ENCODE data around the gene NDUFV3.
"Not testable (repeated sequence)": the region's sequence is repeated elsewhere in the genome, so short reads cannot be mapped to it uniquely, and the experiment has no call there.

NDUFV3 gene

GRCh38 chr21:42861848-42862400 is 31.2 kb upstream of the NDUFV3 start:
- in situ Hi-C loops (cut with MboI; ENCODE audit: low sequenced_read_pairs), result no loop called here
- peaks cover 90% of the 10 kb centered on the region for H3K36me3 ChIP-seq (replicated peaks)
- H3K9me3 ChIP-seq, result no peaks in the 10 kb centered on the region
- no peaks in the 10 kb centered on the region for H3K4me1 ChIP-seq
- H3K4me3 ChIP-seq, result no peak overlapping the region
- DNase-seq (ENCODE audit: low spot score in 2 of 2), result no peak
- H3K27me3 ChIP-seq (ENCODE audit: low read depth), result no peaks in the 10 kb centered on the region

- Histone ChIP-seq H3K4me1 (no peaks in the 10 kb centered on the region), H3K36me3 (replicated peaks) (peaks cover 85% of the 10 kb centered on the region), H3K9me3 (no peaks in the 10 kb centered on the region), H3K4me3 (no peak overlapping the region), H3K27me3 (ENCODE audit: low read depth) (no peaks in the 10 kb centered on the region)
- DNase-seq (ENCODE audit: low spot score in 2 of 2), result no peak
- in situ Hi-C loops (cut with MboI; ENCODE audit: low sequenced_read_pairs), result no loop called here
Measured at GRCh38 chr21:42862774-42863503, 30.2 kb upstream of the NDUFV3 start.

DNA sequence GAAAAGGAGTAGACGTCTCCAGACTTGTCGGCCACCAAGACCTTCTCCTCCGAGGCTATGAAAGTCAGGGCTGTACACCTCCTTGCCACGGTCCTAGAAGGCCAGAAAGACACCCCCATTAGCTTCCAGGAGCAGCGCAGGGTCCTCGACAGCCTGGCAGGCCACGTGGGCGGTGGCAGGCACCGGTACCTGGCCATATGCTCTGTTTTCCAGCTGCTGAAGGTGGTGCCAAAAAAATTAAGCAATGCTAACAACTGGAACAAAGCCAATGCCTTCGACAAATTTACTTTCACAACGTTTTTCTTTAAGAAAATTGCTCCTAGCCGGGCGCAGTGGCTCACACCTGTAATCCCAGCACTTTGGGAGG is 29.6 kb upstream of the NDUFV3 start:
- in situ Hi-C loops (cut with MboI; ENCODE audit: low sequenced_read_pairs), result no loop called here
- H3K4me1 ChIP-seq, result no peaks in the 10 kb centered on the region

DNA sequence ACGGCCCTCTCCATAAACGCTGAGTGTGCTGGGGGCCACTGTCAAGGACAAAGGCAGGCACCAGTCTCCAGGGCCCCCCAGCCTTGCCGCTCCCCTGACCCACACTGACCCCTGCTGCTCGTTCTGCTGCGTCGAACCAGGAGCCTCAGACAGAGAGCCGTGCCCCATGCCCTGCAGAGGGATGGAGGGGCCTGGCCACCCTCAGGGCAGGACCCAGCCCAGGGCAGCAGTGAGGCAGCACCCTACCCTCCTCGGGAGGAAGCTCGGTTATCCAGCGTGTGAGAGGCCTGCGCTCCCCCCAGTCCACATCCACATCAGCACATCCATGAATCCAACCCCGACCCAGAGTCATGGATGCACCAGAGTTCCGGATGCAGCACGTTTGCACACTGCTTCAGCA is 28.8 kb upstream of the NDUFV3 start:
- peaks cover 85% of the 10 kb centered on the region for H3K36me3 ChIP-seq (replicated peaks)
- no peak overlapping the region for H3K4me3 ChIP-seq
- H3K9me3 ChIP-seq, result no peaks in the 10 kb centered on the region
- no peaks in the 10 kb centered on the region for H3K4me1 ChIP-seq
- DNase-seq (ENCODE audit: low spot score in 2 of 2), result no peak
- H3K27me3 ChIP-seq (ENCODE audit: low read depth), result no peaks in the 10 kb centered on the region
- in situ Hi-C loops (cut with MboI; ENCODE audit: low sequenced_read_pairs), result no loop called here

More for the DNA sequence above, 29.6 kb upstream of the NDUFV3 start:
- Histone ChIP-seq H3K36me3 (replicated peaks) (peaks cover 85% of the 10 kb centered on the region), H3K27me3 (ENCODE audit: low read depth) (no peaks in the 10 kb centered on the region), H3K9me3 (no peaks in the 10 kb centered on the region), H3K4me3 (no peak overlapping the region)
- DNase-seq (ENCODE audit: low spot score in 2 of 2), result no peak

GRCh38 chr21:42864815-42865775 is 28.0 kb upstream of the NDUFV3 start:
- Histone ChIP-seq H3K36me3 (replicated peaks) (peaks cover 85% of the 10 kb centered on the region), H3K27me3 (ENCODE audit: low read depth) (no peaks in the 10 kb centered on the region), H3K4me1 (no peaks in the 10 kb centered on the region), H3K4me3 (no peak overlapping the region), H3K9me3 (no peaks in the 10 kb centered on the region)
- in situ Hi-C loops (cut with MboI; ENCODE audit: low sequenced_read_pairs), result no loop called here
- no peak for DNase-seq (ENCODE audit: low spot score in 2 of 2)

GRCh38 chr21:42865776-42866160 is 27.3 kb upstream of the NDUFV3 start:
- H3K27me3 ChIP-seq (ENCODE audit: low read depth), result no peaks in the 10 kb centered on the region
- no peak overlapping the region for H3K4me3 ChIP-seq
- H3K4me1 ChIP-seq, result no peaks in the 10 kb centered on the region
- in situ Hi-C loops (cut with MboI; ENCODE audit: low sequenced_read_pairs), result no loop called here
- H3K9me3 ChIP-seq, result no peaks in the 10 kb centered on the region
- DNase-seq (ENCODE audit: low spot score in 2 of 2), result no peak
- H3K36me3 ChIP-seq (replicated peaks), result peaks cover 85% of the 10 kb centered on the region

DNA sequence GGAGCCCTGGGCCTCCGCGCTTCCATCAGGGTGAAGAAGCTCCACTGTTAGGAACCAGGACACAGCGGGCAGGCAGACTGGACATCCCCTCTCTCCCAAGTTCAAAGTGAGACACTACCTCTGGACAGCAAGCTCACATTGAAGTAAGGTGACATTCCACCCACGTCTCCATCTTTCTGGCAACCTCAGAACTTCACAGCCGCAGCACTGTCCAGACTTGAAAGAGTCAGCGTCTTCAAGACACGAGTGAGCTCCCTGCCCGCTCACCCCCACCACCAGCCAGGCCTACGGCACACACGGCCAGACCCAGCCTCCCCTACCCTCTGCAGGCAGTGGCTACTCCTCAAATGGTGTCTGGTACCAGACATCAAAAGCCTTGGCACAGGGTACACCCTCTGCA is 24.9 kb upstream of the NDUFV3 start:
- no peaks in the 10 kb centered on the region for H3K4me1 ChIP-seq
- no peak for DNase-seq (ENCODE audit: low spot score in 2 of 2)
- peaks cover 86% of the 10 kb centered on the region for H3K36me3 ChIP-seq (replicated peaks)
- H3K27me3 ChIP-seq (ENCODE audit: low read depth), result no peaks in the 10 kb centered on the region
- no peak overlapping the region for H3K4me3 ChIP-seq
- in situ Hi-C loops (cut with MboI; ENCODE audit: low sequenced_read_pairs), result no loop called here
- no peaks in the 10 kb centered on the region for H3K9me3 ChIP-seq

GRCh38 chr21:42873096-42873495 is 20.0 kb upstream of the NDUFV3 start:
- in situ Hi-C loops (cut with MboI; ENCODE audit: low sequenced_read_pairs), result no loop called here
- no peaks in the 10 kb centered on the region for H3K27me3 ChIP-seq (ENCODE audit: low read depth)
- no peak overlapping the region for H3K4me3 ChIP-seq
- H3K36me3 ChIP-seq (replicated peaks), result peaks cover 79% of the 10 kb centered on the region
- H3K9me3 ChIP-seq, result no peaks in the 10 kb centered on the region
- no peaks in the 10 kb centered on the region; the same call in 1 of the 2 replicates for H3K4me1 ChIP-seq
- DNase-seq (ENCODE audit: low spot score in 2 of 2), result no peak

GRCh38 chr21:42875811-42876210 is 17.3 kb upstream of the NDUFV3 start:
- H3K27me3 ChIP-seq (ENCODE audit: low read depth); DNase-seq (ENCODE audit: low spot score in 2 of 2); in situ Hi-C loops (cut with MboI; ENCODE audit: low sequenced_read_pairs); H3K4me1 ChIP-seq; H3K4me3 ChIP-seq; H3K9me3 ChIP-seq: not testable (repeated sequence)
- H3K36me3 ChIP-seq (replicated peaks), result peaks cover 55% of the 10 kb centered on the region

GRCh38 chr21:42878678-42878992 is 14.5 kb upstream of the NDUFV3 start:
- peak overlapping the region; percentile 93 for H3K4me3 ChIP-seq
- in situ Hi-C loops (cut with MboI; ENCODE audit: low sequenced_read_pairs), result no loop called here
- no peaks in the 10 kb centered on the region; the same call in 1 of the 2 replicates for H3K4me1 ChIP-seq
- DNase-seq (ENCODE audit: low spot score in 2 of 2), result no peak
- no peaks in the 10 kb centered on the region for H3K27me3 ChIP-seq (ENCODE audit: low read depth)
- H3K9me3 ChIP-seq, result no peaks in the 10 kb centered on the region
- H3K36me3 ChIP-seq (replicated peaks), result peaks cover 29% of the 10 kb centered on the region

- 0 out of 2 replicates have a peak, but pooled peaks cover 2% of the 10 kb centered on the region for H3K9me3 ChIP-seq
- peak; percentile 93 to 97 for DNase-seq (ENCODE audit: low spot score in 2 of 2)
- no peaks in the 10 kb centered on the region for H3K27me3 ChIP-seq (ENCODE audit: low read depth)
- H3K36me3 ChIP-seq (replicated peaks), result peaks cover 23% of the 10 kb centered on the region
- peak within 1 kb of the TSS; percentile 93 for H3K4me3 ChIP-seq
- in situ Hi-C loops (cut with MboI; ENCODE audit: low sequenced_read_pairs), result no loop called here
- no peaks in the 10 kb centered on the region; the same call in 1 of the 2 replicates for H3K4me1 ChIP-seq
Measured at GRCh38 chr21:42878993-42879787, 13.9 kb upstream of the NDUFV3 start, which contains the start of gene WDR4. Gene WDR4, minus strand, starts transcription at chr21:42879539. Its CDS starts 44 bp downstream, at chr21:42879495.

DNA sequence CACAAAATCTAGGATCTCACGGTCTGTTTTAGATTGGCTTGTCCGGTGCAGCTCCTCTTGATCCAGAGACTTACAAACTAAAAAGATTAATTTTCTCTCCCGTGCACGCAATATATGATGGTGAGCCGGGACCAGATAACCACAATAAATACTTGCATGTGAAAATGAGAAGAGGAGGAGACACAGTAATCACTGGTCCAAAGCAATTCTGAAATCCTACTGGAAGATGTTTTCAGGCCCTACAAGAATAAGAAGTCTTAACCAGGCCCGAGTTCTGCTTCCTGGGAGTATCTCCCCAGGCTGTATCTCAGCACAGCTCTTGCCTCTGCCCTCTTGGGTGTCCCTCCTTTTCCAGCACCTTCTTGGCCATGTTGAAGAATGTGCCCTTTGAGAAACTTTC is 12.8 kb upstream of the NDUFV3 start:
- H3K27me3 ChIP-seq (ENCODE audit: low read depth), result no peaks in the 10 kb centered on the region
- in situ Hi-C loops (cut with MboI; ENCODE audit: low sequenced_read_pairs), result no loop called here
- H3K9me3 ChIP-seq, result 0 out of 2 replicates have a peak, but pooled peaks cover 2% of the 10 kb centered on the region
- H3K4me1 ChIP-seq, result no peaks in the 10 kb centered on the region; the same call in 1 of the 2 replicates
- H3K36me3 ChIP-seq (replicated peaks), result peaks cover 12% of the 10 kb centered on the region
- DNase-seq (ENCODE audit: low spot score in 2 of 2), result no peak
- no peak overlapping the region for H3K4me3 ChIP-seq

DNA sequence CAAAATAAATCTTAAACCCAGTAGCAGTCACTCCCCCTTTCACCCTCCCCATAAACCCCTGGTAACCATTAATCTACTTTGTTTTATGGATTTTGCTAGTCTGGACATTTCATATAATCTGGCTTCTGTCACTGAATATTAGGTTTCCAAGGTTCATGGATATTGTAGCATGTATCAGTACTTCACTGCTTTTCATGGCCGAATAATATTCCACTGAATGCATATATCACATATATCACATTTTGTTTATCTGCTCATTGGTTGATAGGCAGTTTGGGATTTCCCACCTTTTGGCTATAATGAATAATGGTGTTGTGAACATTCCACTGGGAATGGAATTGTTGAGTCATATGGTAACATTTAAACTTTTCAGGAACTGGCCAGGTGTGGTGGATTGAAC is 9.2 kb upstream of the NDUFV3 start:
- in situ Hi-C loops (cut with MboI; ENCODE audit: low sequenced_read_pairs), result no loop called here

More for the DNA sequence above, 9.2 kb upstream of the NDUFV3 start:
- Histone ChIP-seq H3K27me3 (ENCODE audit: low read depth) (no peaks in the 10 kb centered on the region), H3K9me3 (0 out of 2 replicates have a peak, but pooled peaks cover 2% of the 10 kb centered on the region), H3K4me1 (no peaks in the 10 kb centered on the region; the same call in 1 of the 2 replicates), H3K4me3 (no peak overlapping the region), H3K36me3 (replicated peaks) (peaks cover 3% of the 10 kb centered on the region; the same call in 1 of the 2 replicates)
- no peak for DNase-seq (ENCODE audit: low spot score in 2 of 2)

Measured in HAP-1 (cell line).